ENCODE results near the gene TMEM130.

Gene TMEM130

GRCh38 chr7:98908585-98908984 lies 38.8 kb upstream of the TMEM130 start:
- TF ChIP-seq, protein P1, sequence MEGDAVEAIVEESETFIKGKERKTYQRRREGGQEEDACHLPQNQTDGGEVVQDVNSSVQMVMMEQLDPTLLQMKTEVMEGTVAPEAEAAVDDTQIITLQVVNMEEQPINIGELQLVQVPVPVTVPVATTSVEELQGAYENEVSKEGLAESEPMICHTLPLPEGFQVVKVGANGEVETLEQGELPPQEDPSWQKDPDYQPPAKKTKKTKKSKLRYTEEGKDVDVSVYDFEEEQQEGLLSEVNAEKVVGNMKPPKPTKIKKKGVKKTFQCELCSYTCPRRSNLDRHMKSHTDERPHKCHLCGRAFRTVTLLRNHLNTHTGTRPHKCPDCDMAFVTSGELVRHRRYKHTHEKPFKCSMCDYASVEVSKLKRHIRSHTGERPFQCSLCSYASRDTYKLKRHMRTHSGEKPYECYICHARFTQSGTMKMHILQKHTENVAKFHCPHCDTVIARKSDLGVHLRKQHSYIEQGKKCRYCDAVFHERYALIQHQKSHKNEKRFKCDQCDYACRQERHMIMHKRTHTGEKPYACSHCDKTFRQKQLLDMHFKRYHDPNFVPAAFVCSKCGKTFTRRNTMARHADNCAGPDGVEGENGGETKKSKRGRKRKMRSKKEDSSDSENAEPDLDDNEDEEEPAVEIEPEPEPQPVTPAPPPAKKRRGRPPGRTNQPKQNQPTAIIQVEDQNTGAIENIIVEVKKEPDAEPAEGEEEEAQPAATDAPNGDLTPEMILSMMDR (IDR thresholded peaks at IDR 0.05; ENCODE audit: borderline replicate concordance, insufficient read depth, low read depth, low read length) = no peak
- H3K4me3 ChIP-seq (ENCODE audit: low read depth, low read length) = no peak overlapping the region

DNA sequence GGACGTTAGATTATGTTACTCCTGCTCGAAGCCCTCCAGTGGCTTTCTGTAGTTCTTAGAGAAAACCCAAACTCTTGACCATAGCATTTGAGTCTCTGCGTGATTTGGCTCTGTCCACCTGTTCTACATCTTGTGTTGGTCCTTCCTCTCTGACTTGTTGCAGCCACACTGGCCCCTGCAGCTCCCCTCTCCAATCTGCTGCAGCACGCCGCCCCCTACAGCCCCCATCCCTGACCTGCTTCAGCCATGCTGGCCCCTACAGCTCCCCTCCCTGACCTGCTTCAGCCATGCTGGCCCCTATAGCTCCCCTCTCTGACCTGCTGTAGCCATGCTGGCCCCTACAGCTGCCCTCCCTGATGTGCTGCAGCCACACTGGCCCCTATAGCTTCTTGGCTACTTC lies 37.8 kb upstream of the TMEM130 start:
- no peak overlapping the region for H3K4me3 ChIP-seq (ENCODE audit: low read depth, low read length)
- TF ChIP-seq, protein P1 (IDR thresholded peaks at IDR 0.05; ENCODE audit: borderline replicate concordance, insufficient read depth, low read depth, low read length) = no peak

GRCh38 chr7:98903246-98903645 lies 33.4 kb upstream of the TMEM130 start:
- TF ChIP-seq, protein P1 (IDR thresholded peaks at IDR 0.05; ENCODE audit: borderline replicate concordance, insufficient read depth, low read depth, low read length) = no peak
- H3K4me3 ChIP-seq (ENCODE audit: low read depth, low read length) = no peak overlapping the region

- H3K4me3 ChIP-seq (ENCODE audit: low read depth, low read length) = no peak overlapping the region
- TF ChIP-seq, protein P1 (IDR thresholded peaks at IDR 0.05; ENCODE audit: borderline replicate concordance, insufficient read depth, low read depth, low read length) = no peak
These were observed 32.7 kb upstream of the TMEM130 start for GRCh38 chr7:98902523-98902922.

DNA sequence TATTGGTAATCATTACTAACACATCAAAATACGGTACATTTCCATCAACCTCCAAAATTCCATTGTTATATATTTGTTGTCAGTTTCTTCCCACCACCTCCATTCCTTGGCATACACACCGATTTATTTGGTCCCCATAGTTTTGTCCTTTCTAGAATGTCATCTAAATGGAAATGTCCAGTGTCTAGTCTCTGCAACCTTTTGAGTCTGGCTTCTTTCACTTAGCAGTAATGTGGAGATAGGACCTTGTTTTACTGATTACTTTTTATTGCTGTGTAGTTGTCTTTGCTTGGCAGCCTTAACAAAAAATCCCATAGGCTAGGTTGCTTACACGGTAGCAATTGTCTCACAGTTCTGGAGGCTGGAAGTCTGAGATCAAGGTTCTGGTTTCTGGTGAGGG lies 31.0 kb upstream of the TMEM130 start:
- no peak overlapping the region for H3K4me3 ChIP-seq (ENCODE audit: low read depth, low read length)
- TF ChIP-seq, protein P1 (IDR thresholded peaks at IDR 0.05; ENCODE audit: borderline replicate concordance, insufficient read depth, low read depth, low read length) = no peak

DNA sequence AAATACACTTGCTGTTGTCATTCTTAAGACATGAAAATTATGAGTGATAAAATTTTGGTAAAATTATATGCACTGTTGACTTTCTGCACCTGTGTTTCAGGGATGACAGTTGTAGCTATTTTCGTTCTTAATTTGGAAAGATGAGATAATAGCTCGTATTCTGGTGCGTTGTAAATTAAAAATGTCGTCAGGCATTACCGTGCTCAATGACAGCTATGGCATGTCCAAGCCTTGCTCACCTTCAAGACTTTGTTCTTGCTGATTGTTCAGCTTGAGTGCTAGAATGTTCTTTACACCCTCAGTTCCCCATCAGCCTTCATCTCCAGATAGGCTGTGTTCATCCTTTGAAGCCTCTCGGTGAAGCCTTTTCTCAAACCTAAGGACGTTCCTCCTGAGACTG lies 30.0 kb upstream of the TMEM130 start:
- TF ChIP-seq, protein P1 (IDR thresholded peaks at IDR 0.05; ENCODE audit: borderline replicate concordance, insufficient read depth, low read depth, low read length) = no peak

GRCh38 chr7:98892609-98893008 lies 22.8 kb upstream of the TMEM130 start:
- H3K4me3 ChIP-seq (ENCODE audit: low read depth, low read length) = no peak overlapping the region
- TF ChIP-seq, protein P1 (IDR thresholded peaks at IDR 0.05; ENCODE audit: borderline replicate concordance, insufficient read depth, low read depth, low read length) = no peak

More for the DNA sequence above, 30.0 kb upstream of the TMEM130 start:
- H3K4me3 ChIP-seq (ENCODE audit: low read depth, low read length) = no peak overlapping the region

Measured in GM12875 (cell line).